Activated T-cell treated with anti-CD3 and anti-CD28 coated beads for 24 hours (primary cell): ENCODE measurements around the gene IGF2R.
"Not testable (repeated sequence)": the region's sequence is repeated elsewhere in the genome, so short reads cannot be mapped to it uniquely, and the experiment has no call there.

Experiments
- DNase-seq: peaks from one replicate; pipeline ENCODE4 v3.0.0-alpha.2; 2020; ENCODE audit warnings: low read depth

The IGF2R gene

GRCh38 chr6:160102399-160102798 lies 133.5 kb downstream of the IGF2R start:
- DNase-seq: no peak

- peak; percentile 7 for DNase-seq
Measured at GRCh38 chr6:160102956-160103824, 134.3 kb downstream of the IGF2R start.

DNA sequence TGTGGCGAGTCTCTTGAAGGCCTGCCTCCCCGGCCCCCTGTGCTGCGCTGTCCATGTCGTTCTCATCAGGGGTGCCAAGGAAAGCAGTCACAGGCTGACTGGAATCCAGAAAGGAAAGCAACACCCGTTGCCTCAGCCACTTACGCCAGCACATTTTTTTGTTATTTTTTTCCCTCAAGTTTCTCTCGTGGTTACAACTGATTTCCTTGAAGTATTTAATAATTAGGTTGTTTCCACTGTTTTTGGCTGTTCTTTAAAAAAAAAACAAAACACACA lies 134.9 kb downstream of the IGF2R start:
- DNase-seq: no peak

DNA sequence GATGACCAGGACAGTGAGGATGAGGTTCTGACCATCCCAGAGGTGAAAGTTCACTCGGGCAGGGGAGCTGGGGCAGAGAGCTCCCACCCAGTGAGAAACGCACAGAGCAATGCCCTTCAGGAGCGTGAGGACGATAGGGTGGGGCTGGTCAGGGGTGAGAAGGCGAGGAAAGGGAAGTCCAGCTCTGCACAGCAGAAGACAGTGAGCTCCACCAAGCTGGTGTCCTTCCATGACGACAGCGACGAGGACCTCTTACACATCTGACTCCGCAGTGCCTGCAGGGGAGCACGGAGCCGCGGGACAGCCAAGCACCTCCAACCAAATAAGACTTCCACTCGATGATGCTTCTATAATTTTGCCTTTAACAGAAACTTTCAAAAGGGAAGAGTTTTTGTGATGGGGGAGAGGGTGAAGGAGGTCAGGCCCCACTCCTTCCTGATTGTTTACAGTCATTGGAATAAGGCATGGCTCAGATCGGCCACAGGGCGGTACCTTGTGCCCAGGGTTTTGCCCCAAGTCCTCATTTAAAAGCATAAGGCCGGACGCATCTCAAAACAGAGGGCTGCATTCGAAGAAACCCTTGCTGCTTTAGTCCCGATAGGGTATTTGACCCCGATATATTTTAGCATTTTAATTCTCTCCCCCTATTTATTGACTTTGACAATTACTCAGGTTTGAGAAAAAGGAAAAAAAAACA lies 136.1 kb downstream of the IGF2R start:
- no peak for DNase-seq

GRCh38 chr6:160106010-160106409 lies 137.1 kb downstream of the IGF2R start:
- no peak for DNase-seq

GRCh38 chr6:160106701-160107100 lies 137.8 kb downstream of the IGF2R start:
- no peak for DNase-seq

GRCh38 chr6:160108077-160108476 lies 139.2 kb downstream of the IGF2R start:
- DNase-seq: no peak

GRCh38 chr6:160110586-160111123 lies 141.8 kb downstream of the IGF2R start:
- DNase-seq: no peak

GRCh38 chr6:160111806-160112205 lies 142.9 kb downstream of the IGF2R start:
- DNase-seq: no peak

DNA sequence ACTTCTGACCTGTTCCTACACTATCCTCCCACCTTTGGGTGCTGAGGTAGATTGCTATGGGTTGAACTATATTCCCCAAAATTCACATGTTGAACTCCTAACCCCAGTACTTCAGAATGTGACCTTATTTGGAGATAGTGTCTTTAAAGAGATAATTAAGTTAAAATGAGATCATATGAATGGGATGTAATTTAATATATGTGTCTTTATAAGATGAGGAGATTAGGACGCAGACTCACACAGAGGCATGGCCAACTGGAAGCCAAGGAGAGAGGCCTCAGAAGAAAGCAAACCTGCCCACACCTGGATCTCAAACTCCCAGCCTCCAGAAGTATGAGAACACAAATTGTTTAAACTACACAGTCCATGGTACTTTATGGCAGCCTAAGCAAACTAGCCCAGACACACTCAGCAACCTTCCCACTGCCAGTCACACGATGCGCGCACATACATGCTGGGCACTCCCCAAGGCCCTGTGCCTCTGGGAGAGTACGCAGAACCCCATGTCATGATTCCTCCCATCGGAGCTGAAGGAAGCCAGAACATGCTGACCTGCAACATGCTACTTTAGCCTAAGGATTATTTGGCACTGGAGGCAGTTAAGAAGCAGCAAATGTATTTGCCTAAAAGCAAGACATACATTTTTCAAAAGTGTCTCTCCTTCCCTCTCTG lies 143.9 kb downstream of the IGF2R start:
- no peak for DNase-seq

DNA sequence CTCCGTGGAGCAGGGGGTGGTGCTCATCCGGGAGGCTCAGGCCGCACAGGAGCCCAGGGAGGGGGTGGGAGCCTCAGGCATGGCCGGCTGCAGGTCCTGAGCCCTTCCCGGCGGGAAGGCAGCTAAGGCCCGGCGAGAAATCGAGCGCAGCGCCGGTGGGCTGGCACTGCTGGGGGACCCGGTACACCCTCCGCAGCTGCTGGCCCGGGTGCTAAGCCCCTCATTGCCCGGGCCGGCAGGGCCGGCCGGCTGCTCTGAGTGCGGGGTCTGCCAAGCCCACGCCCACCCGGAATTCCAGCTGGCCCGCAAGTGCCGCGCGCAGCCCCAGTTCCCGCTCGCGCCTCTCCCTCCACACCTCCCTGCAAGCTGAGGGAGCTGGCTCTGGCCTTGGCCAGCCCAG lies 145.7 kb downstream of the IGF2R start:
- not testable (repeated sequence) for DNase-seq

DNA sequence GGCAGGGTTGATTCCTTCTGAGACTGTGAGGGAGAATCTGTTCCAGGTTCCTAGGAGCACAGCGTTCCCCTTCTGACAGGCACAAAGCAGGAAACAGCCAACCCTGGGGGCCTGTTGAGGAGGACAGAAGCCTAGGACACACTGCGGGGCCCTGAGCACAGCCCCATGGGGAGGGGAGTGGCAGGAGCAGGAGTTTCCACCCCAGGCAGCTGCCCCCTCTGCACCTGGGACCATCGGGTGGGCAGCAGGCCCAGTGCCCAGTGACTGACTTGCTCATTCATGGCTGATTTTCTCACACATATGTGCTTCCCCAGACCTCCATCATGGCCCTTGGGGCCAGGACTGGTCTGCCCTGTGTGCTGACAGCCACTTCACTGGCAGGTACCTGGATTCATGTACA lies 146.5 kb downstream of the IGF2R start:
- no peak for DNase-seq

- DNase-seq: no peak
Measured at GRCh38 chr6:160116411-160116810, 147.5 kb downstream of the IGF2R start.

DNA sequence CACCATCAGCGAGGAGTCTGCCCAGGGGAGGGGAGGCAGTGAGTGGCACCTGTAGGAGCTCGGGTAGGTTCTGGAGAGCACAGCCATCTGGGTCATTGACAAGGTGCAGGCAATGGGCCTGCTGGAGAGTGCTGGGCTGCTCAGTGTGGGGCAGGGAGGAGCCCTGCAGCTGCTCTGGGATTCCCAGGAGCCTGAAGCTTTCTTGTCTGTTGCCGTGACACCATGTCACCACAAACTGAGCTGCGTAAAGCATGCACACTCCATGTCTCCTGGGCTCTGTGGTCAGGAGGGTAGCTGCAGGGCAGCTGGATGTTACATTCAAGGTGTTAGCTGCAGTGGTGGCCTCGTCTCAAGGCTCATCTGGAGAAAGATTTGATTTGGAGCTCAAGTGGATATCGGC lies 148.3 kb downstream of the IGF2R start:
- DNase-seq: no peak

- DNase-seq: no peak
Measured at GRCh38 chr6:160118620-160119229, 149.8 kb downstream of the IGF2R start.

DNA sequence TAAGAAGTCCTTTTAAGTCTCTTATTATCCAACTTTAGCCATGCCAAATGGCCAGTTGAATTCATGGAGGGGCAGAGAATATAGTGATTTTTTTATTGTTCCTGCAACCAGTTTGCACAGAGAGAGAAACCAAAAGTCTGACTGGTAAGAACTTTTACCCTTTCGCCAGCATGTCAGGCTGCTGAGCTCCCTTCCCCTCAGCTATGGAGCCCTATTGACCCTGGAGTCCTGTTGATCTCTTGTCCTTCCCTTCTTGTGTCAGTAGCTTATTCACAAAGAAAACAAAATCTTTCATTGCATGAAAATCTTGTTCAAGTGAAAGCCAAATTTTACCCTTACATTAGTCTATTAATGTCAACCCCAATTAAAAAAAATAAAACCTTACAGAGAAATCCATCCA lies 151.2 kb downstream of the IGF2R start:
- no peak for DNase-seq

DNA sequence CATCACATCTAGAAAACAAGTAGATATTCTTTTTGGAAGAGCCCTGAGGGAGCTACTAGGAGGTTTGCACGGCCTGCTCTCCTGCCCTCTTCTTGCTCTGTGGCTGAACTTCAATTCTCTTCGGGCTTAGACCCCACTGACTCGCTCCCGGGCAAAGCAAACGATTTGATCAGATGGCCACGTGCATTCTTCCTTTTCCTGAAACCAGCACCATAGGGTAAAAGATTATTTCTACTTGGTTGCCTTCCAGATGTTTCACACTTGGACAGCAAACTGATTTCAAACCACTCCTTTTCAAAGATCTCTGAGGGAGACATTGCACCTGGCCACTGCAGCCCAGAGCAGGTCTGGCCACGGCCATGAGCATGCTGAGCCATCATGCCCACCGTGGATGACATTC lies 152.7 kb downstream of the IGF2R start, which contains the start of gene SLC22A1:
SLC22A1 (plus strand) TSS at position 258 of the 400 bp plus-strand sequence; CDS start at position 379, 121 bp downstream.
- DNase-seq: no peak

GRCh38 chr6:160121981-160122380 lies 153.1 kb downstream of the IGF2R start:
- no peak for DNase-seq

GRCh38 chr6:160122744-160123143 lies 153.9 kb downstream of the IGF2R start:
- DNase-seq: no peak

DNA sequence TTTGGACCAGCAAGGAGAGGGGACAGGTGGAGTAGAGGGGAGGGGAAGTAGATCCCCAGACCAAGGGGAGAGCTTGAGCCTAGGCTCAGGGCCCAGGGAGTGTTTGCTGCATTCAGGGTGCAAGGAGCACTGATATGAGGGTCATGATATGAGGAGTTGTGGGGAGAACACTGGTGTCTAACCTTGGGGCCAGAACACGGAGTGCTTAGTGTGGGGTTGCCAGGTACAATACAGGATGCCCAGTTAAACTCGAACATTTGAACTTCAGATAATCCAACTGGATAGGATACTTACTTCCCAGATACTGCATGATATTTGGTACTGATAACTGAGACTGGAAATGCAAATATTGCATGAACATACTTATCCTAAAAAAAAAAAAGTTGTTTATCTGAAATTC lies 155.1 kb downstream of the IGF2R start:
- DNase-seq: no peak

- no peak for DNase-seq
Measured at GRCh38 chr6:160124605-160125004, 155.7 kb downstream of the IGF2R start.

DNA sequence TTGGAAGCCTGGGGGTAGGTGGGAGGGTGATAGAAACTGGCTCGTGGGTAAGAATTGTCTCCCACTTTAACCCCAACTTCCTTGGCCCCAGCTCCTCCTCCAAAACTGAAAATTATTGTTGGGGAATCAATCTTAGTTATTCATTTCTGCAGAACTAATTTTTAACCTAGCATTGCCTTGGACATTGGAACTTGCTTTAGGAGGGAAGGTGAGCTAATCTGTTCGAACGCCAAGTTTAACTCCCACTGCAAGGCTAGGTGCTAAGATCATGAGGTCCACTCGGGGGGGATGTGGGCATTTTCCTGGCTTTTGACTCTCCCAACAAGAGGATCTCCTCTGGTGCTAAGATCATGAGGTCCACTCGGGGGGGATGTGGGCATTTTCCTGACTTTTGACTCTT lies 156.2 kb downstream of the IGF2R start:
- DNase-seq: not testable (repeated sequence)
